ENCODE measurements around the gene PLB1. TPM values are rescaled to one million over a fixed set of nuclear protein-coding genes. Genes with fewer than 3 reads are reported as not detected.

PLB1 gene
- total RNA-seq, 1 experiment from 2014 or later: 0.91 TPM

DNA sequence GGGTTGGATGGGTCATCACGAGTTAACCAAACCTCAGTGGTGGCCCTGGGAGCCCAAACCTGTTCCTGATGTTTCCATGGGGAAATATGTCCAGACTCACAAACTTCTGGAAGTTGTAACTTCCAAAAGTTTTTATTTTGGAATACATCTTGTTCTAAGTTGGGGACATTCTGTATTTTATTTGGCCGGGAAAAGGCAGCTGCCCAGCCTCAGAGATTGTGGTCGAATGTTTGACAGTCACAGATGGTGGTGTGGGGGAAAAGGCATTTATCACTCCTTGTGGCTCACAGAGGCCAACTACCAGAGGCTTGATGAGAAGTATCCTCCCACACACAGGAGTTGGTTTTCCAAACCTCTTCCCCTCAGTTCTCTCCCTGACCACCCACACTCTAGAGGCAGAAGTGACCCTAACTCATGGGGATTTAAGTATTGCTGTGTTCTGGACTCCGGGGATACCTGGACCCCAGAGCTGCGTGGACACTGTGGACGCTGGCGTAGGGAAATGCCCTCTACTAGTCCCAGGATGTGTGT lies 131.1 kb downstream of the PLB1 start:
- DNase-seq (ENCODE audit: low read depth): peak; percentile 35

DNA sequence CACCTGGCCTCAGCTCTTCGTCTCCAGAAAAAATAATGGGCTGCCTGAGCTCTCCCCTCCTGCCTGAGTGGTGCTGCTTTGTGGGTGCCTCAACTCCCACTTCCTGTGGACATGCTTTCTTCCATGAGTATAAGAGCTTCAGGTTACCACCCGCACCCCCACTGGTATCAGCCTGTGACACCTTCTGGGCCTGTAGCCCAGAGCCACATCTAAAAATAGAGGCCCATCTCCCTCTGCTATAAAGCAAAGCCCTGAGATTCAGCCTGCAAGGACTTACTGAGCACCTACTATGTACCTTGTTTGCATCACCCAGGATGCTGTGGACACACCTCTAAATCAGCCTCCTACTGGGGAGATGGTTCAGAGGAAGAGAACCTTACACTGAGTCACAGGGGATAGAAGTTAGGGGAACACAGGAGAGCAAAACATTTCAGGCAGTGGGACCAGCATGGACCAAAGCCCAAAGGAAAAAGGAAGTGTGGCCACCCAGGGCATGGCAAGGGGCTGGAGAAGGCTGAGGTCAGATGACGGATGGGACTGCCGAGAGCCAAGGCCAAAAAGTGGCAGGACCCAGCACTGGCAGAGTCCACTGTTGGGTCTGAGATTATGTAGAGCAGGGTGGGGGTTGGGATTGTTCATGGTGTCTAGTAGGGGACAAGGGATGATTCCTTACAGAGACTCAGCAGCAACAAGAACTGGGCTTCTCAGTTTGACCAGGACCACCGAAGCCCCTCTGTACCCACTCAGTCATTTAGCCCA lies 132.0 kb downstream of the PLB1 start:
- peak; percentile 64 for DNase-seq (ENCODE audit: low read depth)

DNA sequence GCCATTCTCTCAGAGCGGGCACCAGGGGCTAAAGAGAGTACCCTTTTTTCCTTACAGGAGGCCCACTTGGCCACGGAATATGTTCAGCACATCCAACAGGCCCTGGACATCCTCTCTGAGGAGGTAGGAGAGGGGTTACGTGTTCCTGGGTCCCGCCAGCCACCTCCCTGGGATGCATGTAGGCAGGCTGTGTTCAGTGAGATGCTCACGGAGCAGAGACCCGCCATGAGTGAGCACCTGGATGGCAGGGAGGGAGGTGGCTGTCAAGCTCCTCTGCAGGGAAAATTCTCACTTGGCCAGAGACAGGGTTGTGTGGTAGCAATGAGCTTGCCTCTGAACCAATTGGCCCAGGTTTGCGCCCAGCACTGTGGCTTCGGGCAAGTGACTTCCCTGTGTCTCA lies 132.6 kb downstream of the PLB1 start:
- no peak for DNase-seq (ENCODE audit: low read depth)

DNA sequence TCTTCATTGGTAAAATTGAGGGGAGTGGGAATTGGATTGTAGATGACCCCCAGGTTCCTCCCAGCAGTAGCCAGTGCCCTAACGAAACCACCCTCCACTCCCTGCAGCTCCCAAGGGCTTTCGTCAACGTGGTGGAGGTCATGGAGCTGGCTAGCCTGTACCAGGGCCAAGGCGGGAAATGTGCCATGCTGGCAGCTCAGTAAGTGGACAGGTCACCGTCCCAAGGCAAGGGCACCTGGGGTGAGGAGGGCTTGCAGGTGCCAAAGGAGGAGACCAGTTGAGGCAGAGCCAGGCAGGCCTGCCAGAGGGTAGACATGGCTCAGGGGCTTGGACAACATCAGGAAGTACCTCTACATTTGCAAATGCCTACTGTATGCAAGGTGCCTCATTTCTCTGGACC lies 133.1 kb downstream of the PLB1 start:
- no peak for DNase-seq (ENCODE audit: low read depth)

DNA sequence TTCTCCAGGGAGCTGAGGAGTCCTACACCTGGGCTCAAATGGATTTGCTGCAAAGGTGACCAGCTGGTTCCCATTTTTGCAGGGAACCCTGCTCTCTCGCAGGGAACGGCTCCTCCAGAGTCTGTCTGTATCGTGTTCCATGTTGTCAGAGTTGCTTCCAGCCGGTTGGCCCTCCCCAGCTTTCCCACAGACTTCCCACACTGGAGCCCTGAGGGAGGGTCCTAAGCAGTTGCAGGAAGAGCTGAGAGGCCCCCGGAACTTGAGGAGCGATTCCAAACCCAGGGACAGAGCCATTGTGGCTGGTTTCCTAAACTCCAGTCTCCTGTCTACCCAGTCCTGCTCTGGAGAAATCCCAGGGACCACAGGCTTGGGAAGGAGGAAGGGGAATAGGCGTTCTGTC lies 134.1 kb downstream of the PLB1 start:
- no peak for DNase-seq (ENCODE audit: low read depth)

DNA sequence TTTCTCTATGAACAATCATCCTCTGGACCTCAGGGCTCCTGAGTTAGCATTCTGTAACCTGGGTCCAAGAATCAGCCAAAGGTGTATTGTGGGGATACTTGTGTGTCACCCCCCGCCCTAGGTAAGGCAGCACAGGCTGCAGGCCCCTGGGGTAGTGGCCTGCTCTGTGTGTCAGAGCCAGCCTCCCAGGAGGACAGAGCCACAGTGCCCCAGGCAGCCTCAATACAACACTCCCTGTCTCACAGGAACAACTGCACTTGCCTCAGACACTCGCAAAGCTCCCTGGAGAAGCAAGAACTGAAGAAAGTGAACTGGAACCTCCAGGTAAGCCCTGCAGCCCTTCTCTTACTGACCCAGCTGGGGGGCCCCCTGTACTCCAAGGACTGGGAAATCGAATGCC lies 134.5 kb downstream of the PLB1 start:
- no peak for DNase-seq (ENCODE audit: low read depth)

DNA sequence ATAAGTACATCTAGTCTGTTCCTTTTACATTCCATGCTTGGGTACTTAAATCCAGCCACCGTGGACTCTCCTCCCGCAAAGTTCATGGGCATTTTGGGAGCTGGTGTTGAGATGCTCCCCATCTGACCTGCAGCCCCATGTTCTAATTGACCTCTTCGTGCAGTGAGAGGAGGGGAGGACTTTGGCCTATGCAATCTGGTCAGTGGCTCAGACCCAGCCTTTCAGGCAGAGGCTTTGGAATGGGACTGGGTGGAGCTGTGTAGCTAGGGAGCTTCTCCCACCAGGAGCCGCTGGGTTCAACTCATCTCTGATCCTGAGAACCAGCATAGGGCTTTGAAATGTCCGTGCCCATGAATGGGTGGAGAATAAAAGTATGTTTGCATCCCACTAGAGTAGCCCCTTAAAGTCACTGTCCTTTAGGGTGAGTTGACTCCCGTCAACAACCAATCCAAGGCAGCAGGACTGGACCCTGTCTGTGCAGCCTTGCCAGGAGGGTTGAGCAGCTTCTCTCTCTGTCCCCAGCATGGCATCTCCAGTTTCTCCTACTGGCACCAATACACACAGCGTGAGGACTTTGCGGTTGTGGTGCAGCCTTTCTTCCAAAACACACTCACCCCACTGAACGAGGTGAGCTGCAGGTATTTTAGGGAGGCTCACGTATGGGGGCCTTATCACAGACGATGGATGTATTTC lies 135.8 kb downstream of the PLB1 start:
- no peak for DNase-seq (ENCODE audit: low read depth)

DNA sequence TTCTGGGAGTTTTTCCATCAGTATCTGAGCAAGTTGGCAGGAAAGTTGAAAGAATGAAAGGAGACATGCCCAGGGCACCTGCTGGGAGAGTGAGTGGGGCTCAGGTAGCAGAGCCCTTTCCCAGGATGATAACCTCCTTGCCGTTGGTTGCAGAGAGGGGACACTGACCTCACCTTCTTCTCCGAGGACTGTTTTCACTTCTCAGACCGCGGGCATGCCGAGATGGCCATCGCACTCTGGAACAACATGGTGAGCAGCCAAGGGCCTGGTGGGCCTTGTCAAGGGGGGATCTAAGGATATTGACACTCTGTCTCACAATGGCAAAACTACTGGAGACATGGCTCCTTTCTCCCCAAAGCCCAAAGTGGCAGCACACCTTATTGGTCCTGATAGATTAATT lies 136.9 kb downstream of the PLB1 start:
- no peak for DNase-seq (ENCODE audit: low read depth)

DNA sequence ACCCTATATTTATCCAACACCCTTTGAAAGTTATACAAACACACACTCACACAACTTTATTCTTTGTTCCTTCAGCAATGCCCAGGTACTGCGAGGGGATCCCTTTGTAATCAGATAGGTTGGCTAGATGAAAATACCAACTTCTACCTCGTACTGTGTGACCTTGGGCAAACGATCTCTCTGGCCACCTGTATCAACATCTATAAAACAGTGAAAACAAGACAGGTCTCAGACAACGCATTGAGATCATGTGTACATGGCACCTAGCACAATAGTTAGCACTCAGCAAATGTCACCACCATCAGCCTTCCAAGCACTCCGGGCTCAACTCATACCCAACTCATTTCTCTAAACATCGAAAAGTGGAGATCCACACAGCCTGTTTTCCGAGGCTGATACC lies 137.3 kb downstream of the PLB1 start:
- DNase-seq (ENCODE audit: low read depth): no peak

DNA sequence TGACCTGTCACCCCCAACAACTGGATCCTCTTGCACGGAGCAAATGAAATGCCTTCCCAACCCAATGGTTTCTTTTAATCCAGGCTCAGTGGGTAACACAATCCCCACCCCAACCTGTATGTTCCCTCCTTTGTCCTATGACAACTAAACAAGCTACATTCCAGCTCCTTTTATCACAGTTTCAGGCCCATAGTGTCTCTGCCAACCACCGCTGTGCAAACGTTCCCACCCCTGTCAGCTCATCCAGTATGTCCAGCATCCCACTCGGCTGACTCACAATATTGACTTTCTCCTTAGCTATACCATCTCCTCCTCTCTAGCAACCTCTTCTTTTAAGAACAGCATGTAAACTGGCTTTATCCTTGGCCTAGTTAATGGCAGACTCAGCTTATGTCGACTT lies 137.9 kb downstream of the PLB1 start:
- DNase-seq (ENCODE audit: low read depth): no peak

DNA sequence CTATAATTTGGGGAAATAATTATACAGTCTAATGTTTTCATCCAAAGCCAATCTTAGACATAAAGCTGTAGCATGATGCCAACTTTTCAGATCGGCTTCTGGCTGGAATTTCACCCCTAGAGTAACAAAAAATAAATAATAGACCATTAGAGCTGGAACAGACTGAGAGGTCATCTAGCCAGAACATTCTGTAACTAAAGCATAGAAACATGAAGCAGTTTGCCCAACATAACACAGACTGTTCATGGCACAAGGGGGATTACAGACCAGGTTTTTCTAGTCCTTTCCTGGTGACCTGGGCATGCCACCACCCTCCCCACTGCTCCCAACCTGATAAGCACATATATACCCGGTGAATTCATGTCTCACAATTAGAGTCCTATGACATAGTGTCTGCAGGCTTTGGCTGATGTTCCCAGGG lies 139.3 kb downstream of the PLB1 start:
- DNase-seq (ENCODE audit: low read depth): no peak

DNA sequence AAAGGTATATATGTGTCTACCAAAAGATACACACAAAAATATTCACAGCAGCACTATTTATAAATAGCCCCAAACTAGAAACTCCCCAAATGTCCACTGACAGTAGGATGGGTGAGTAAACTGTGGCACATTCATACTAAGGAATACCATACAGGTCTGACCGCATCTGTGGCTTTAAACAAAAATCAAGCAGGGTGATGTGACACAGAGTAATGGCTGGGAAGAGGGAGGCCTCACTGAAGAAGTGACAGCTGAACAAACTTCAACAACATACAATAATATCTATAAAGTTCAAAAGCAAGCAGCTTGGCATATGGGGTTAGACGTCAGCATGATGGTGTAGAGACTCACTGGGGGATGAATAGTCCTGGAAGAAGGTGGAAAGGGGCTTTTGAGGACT lies 140.6 kb downstream of the PLB1 start:
- no peak for DNase-seq (ENCODE audit: low read depth)

DNA sequence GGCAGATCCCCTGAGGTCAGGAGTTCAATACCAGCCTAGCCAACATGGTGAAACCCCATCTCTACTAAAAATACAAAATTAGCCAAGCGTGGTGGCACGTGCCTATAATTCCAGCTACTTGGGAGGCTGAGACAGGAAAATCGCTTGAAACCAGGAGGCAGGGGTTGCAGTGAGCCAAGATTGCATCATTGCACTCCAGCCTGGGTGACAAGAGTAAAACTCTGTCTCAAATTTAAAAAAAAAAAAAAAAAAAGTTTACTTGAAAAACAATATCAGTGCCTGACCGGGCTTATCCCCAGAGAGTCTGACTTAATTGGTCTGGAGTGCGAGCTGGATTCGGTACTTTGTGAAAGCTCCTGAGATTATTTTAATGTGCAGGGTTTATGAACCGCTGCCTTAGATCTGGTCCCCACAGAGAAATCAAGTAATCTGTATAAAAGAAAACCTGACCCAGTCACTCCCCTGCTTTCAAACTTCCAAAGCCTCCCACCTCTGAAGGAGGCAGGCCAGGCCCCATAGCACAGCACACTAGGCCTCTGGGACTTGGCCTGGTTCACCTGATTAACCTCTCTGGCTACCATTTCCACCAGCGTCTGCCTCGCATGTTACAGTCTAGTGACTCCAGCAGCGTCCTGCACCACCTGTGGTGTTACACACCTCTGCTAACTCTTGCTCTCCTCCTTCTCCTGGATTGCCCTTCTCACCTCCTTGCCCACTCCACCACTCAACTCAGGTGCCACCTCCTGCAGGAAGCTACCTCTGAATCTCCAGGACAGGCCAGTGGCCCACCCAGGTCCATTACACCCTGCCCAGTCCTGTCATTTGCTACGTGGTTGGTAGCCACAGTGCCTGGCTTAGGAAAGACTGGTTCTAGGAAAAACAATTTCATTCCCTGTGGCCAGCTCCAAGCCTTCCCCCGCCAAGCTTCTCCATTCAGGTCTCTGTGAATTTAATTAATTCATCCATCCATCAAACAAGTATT lies 141.5 kb downstream of the PLB1 start:
- DNase-seq (ENCODE audit: low read depth): no peak

DNA sequence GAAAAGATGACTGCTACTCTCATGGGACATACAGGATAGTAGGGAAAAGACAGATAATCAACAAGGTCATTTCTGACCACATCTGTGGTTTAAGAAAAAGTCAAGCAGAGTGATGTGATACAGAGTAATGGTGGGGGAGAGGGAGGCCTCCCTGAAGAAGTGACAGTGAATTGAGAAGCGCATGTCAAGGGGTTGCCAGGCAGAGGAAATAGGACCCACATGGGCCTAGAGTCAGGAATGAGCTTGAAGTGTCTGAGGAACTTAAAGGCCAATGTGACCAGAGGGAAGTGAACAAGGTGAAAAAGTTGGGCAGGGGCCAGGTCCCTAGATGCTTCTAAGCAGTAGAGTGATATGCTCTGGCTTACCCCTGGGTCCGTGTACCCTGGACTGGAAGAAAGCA lies 142.2 kb downstream of the PLB1 start:
- no peak for DNase-seq (ENCODE audit: low read depth)

DNA sequence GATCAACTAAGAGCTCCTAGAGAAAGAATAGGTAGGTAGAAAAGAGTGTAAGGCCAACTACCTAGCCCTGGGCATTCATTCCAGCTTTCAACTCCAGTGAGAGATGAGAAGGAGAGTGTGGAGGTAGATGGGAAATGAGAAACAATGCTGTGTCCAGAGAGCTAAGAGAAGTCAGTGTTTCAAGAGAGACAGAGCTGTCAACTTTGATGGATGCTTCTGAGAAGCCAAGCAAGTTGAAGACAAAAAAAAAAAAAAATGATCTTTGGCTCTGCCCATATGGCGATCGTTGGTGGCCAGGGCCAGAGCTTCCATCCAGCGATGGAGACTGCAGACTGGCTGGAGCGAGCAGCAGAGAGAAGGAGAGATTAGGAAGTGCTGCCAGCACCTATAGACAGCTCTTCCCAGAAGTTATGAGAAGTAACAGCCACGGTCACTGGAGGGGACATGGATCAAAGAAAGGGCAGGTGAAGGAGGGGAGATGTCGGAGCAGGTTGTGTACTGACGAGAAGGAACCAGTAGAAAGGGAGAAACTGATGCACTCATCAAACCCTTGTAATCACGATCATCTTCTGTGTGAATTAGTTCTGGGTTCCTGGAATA lies 143.3 kb downstream of the PLB1 start:
- DNase-seq (ENCODE audit: low read depth): no peak

DNA sequence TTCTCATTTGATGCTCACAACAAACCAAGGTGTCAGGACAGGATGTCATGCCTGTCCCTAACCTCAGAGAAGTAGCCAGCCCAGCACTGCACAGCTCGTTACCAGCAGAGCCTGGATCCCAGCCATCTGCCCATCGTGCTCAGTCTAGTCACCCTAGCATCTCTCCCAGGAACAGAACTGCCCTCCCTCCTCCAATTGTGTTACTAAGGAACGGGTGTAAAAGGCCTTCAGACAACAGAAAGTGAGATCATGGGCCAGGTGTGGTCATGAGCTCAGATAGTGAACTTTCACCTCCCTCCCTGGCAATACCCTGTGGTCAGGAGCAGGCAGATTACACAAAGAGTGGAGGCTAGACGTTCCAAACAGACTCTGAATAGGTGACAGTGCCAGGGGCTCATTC lies 144.0 kb downstream of the PLB1 start:
- peak; percentile 81 for DNase-seq (ENCODE audit: low read depth)

DNA sequence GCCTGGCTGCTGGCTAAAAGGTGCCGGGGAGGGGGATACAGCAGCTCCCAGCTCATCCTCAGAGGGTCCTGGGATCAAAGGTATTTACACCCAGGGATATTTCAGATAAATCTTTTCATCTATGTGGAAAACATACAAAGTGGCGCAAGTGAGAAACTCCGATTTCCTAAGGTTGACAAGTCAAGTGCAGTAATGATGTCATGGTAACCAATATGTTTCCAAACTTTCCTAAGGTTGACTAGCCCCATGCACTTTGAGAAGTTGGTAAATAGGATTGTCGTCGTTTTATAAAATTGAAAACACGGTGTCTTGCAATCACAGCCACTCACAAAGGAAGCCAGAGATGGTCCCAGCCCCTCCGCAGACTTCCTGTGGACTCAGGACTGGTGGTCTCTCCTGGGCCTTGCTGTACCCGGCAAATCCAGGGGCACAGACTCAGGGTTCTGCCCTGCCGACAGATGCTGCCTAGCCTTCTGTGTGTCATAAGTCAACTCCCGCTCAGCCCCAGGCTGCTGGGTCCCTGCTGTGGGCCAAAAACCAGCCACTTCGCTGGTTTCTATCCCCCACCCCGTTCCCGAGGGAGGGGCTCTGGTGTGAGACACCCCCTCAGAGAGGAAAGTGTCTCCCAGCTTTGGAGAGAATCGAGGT lies 144.5 kb downstream of the PLB1 start:
- DNase-seq (ENCODE audit: low read depth): no peak

DNA sequence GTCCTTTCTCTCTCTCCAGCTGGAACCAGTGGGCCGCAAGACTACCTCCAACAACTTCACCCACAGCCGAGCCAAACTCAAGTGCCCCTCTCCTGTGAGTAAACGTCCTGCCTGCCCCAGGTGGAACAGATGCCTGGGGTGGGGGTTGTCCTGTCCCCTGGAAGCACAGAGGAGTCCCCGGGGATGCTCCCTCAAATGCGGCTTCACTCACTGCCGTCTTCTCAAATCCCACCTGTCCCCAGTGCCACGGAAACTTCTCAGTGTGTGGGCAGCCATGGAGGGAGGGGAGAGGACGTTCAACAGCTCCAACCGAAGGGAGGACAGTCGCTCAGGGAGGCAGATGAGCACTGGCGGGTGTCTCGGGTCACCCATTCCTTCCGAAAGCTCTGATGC lies 145.0 kb downstream of the PLB1 start:
- no peak for DNase-seq (ENCODE audit: low read depth)

DNA sequence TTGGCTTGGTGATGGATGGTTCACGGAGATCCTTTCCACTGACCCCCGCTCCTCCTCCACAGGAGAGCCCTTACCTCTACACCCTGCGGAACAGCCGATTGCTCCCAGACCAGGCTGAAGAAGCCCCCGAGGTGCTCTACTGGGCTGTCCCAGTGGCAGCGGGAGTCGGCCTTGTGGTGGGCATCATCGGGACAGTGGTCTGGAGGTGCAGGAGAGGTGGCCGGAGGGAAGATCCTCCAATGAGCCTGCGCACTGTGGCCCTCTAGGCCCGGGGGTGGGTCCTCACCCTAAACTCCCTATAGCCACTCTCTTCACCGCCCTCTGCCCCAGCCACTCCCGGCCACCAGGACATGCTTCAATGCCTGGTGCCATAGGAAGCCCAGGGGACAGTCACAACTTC lies 146.9 kb downstream of the PLB1 start:
- no peak for DNase-seq (ENCODE audit: low read depth)

DNA sequence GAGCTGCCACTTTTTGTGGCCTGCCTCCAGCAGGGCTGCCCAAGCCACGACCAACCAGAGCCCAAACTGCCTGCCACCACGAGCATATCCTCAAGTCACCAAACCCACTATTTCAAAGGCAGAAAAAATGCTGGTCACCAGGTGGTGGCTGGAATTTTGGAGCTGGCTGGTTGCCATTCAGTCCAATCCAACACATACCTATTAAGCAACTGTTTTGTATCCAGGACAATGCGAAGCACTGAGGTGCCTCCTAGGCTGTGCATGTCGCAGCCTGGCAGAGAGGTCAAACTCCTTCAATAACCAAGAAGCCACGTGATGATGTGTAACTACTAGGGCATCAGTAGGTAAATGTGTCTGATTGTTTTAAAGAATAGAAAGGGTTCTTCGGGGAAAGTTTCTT lies 147.5 kb downstream of the PLB1 start:
- peak; percentile 56 for DNase-seq (ENCODE audit: low read depth)

DNA sequence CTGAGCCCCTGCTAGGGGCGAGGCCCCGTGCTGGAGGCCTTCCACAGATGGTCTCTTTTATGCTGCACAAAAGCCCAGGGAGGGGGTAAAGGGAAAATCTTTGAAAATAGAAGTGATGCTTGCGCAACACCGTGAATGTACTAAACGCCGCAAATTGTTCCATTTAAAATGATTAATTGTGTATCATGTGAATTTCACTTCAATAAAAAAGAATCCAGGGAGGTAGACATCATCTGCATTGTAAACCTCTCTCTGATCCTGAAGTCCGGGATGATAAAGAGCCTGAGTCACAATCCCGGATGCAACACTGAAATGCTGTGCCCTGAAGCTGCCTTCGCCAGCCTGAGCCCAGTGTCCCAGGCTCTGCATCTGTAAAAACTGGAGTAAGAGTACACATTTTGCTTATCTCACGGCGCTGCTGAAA lies 148.1 kb downstream of the PLB1 start:
- DNase-seq (ENCODE audit: low read depth): peak; percentile 92

Data from M059J (cell line).